HG02870 (cell line): ENCODE results near the gene CCDC78.
"Not testable (repeated sequence)": the region's sequence is repeated elsewhere in the genome, so short reads cannot be mapped to it uniquely, and the experiment has no call there.

Experiments used
- ATAC-seq: cut with Tn5 transposase; IDR thresholded peaks from one replicate; pipeline ENCODE4 v1.9.1; 2021; ENCODE audit warnings: mild to moderate bottlenecking, moderate library complexity; ENCODE audit not compliant: unreplicated experiment

The CCDC78 gene

GRCh38 chr16:695355-696089 is 30.7 kb downstream of the CCDC78 start:
- no peak for ATAC-seq

- no peak for ATAC-seq
Observed at GRCh38 chr16:694863-695354, 31.3 kb downstream of the CCDC78 start.

- ATAC-seq = no peak
Observed at GRCh38 chr16:694187-694862, 31.9 kb downstream of the CCDC78 start.

DNA sequence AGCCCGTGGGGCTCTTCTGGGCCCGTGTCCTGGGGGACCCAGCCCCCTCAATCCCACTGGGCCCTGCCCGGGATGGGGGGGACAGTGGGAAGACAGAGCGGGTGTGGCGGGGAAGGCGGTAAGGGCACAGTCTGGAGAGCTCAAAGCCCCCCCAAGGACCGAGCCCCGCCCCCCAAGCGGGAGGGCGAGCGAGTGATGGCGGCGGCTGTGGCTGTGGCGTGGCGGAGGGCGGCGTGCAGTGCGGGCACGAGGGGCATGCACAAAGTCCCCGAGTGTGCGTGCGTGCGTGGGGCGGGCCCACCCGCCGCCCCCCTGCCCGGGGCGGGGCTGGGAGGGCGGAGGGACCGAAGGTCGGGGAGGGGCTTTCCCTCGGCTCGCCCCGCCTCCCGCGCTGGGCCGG is 32.5 kb downstream of the CCDC78 start:
- ATAC-seq = no peak

DNA sequence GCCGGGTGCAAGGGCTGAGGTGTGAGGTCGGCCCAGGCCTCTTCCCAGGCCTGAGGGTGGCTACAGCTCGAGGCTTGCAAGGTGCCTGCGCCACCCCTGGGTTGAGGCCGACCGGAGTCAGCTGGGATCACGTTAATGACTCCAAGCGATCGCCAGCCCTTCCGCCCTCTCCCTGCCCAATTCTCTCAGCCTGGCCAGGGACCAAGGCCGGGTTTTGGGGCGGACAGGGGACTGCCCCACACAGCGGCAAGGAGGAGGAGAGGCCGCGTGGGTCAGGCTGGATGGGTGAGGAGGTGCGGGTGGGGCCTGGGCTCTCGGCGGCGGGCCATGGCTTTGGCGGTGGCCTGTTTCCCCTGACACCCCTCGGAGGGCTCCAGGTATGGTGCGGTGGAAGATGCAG is 32.9 kb downstream of the CCDC78 start:
- no peak for ATAC-seq

GRCh38 chr16:692356-693108 is 33.7 kb downstream of the CCDC78 start:
- ATAC-seq = no peak

- ATAC-seq = not testable (repeated sequence)
Observed at GRCh38 chr16:691242-691641, 35.0 kb downstream of the CCDC78 start.

GRCh38 chr16:689175-689897 is 36.9 kb downstream of the CCDC78 start:
- ATAC-seq = no peak

DNA sequence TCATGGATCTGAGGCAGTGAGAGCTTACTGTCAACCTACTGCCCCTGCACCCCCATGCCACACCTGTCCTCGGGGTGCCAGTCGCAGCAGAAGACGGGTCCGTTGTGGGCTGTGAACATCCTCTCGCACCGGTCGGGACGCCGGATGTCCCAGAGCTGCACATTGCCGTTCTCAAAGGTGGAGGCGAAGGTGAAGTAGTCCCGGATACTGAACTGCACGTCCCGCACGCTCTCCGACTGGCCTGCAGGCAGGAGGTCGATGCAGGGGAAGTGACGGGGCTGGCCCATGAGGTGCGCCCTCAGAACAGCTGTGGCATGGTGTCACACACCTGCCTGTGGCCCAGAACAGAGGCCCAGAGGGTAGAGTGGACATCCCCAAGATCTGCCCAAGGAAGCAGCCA is 38.7 kb downstream of the CCDC78 start:
- no peak for ATAC-seq

DNA sequence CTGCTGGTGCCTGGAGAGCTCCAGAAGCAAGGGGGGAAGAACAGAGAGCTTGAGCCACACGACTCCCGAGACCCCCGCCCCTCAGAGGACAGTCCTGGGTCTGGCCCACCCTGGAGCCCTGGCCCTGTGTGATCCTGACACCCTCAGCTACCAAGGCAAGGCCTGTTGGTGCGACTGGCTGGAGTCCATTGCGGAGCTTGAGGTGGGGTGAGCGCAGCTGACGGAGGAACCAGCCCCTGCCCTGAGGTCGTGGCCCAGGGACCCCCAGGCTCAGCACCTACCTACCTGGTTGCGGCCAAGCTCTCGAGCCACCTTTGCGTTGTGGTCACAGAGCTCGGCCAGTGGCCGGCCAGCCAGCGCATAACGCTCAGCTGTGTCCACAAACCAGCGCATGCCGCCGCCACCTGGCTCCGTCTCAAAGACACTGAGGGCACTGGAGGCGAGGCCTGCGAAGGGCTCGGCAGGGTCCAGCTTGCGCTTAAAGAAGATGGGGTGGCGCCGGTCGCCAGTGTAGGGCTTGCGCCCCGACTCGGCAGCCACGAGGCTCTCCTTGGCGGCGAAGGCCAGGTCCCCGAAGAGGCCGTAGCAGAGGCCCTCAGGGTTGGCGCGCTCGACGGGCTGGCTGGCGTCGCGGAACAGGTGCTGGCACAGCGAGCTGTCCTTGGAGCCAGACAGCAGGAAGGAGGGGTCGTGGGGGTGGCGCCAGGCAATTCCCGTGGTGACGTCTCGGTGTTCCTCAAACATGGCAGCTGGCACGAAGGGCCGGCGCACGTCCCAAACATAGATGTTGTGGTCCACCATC is 39.6 kb downstream of the CCDC78 start:
- no peak for ATAC-seq

GRCh38 chr16:685967-686366 is 40.3 kb downstream of the CCDC78 start:
- no peak for ATAC-seq

DNA sequence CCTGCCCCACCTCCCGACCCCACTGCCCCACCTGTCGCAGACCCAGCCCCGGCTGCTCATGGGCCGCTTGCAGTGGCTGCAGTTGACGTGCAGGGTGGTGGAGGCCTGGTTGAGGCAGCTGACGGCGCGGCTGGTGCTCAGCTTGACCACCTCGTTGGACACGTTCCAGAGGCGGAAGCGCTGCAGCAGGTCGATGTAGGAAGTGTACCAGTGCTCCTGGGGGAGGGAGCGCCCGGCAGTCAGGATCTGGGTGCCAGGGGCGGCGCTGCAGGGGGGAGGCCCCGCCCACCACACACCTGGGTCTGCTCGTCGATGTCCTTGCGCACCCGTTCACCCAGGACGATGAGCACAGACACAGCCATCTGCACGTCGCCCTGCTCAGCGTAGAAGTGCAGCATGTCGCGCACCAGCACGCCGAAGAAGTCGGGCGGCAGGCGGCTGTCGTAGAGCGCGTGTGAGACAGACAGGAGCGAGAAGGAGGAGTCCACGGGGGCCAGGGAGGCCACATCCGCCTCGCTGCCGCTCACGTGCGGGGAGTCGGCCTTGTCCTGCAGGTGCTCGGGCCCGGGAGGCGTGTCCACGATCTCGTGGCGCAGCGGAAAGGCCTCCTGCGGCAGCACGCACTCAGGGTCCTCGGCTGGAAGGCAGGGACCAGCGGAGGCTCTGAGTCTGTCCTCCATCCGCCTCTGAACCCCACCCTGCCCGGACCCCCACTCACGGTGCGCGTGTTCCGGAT is 41.1 kb downstream of the CCDC78 start:
- ATAC-seq = no peak

GRCh38 chr16:684071-684794 is 42.0 kb downstream of the CCDC78 start, which contains the start of gene JMJD8:
Gene JMJD8 (minus strand): TSS chr16:684334. CDS start chr16:684319, 15 bp downstream.
- peak; percentile 59 for ATAC-seq

- no peak for ATAC-seq
Observed at GRCh38 chr16:683396-684070, 42.7 kb downstream of the CCDC78 start.

GRCh38 chr16:682493-683395 is 43.5 kb downstream of the CCDC78 start:
- ATAC-seq = no peak

DNA sequence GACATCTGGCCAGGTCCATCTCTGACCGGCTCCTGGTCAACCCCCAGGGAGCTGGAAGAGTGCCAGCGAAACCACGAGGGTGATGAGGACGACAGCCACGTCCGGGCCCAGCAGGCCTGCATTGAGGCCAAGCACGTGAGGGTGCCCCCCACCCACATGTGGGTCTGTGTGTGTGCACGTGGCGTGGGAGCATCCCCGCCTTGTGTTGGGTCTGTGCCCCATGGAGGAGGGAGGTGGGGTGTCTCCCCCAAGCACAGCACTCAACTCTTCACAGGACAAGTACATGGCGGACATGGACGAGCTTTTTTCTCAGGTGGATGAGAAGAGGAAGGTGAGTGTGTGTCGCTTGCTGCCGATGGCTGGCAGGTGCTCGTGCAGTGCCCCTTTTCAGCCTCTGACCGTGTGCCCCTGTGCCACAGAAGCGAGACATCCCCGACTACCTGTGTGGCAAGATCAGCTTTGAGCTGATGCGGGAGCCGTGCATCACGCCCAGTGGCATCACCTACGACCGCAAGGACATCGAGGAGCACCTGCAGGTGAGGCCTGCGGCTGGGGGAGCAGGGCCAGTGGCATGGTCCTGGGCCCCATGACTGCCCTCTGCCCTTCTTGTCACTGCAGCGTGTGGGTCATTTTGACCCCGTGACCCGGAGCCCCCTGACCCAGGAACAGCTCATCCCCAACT is 44.4 kb downstream of the CCDC78 start:
- ATAC-seq = no peak
